HL-60/S4 (cell line): ENCODE measurements around the gene TRIP6.
"Not testable (repeated sequence)": the region's sequence is repeated elsewhere in the genome, so short reads cannot be mapped to it uniquely, and the experiment has no call there.

Source experiments
- in situ Hi-C: fragments of 300-500 bp; cut with MboI; formaldehyde crosslinking; loops from 2 replicates; pipeline ENCODE4 v1.14.3; 2022; ENCODE audit warnings: low sequenced_read_pairs

The TRIP6 gene

DNA sequence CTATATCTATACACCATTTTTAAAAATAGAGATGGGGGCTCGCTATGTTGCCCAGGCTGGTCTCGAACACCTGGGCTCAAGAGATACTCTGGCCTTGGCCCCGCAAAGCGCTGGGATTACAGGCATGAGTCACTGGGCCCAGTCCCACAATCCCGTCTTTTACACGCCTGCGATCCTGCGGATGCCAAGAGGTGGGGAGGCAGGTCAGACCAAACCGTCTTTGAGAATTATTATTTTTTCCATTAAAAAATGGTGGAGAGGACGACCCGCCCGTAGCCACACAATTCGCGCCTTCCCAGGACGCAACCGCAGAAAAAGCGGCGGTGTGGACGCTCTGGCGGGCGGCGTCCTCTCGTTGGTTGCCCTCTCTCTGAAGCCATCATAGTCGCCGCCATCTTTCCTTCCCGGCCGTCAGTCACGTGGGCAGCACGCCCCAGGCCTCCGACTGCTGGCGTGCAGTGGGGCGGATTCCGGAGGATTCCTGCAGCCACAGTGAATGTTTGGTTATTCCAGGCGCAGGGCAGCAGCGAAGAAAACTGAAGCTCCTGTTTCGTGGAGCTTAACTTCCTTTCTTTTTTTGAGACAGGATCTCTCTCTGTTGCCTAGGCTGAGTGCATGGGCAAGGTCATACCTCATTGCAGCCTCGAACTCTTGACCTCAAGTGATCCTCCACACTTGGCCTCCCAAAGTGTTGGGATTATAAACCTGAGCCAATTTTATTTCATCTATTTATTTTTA lies 29.9 kb upstream of the TRIP6 start:
- in situ Hi-C loops: no loop called here

DNA sequence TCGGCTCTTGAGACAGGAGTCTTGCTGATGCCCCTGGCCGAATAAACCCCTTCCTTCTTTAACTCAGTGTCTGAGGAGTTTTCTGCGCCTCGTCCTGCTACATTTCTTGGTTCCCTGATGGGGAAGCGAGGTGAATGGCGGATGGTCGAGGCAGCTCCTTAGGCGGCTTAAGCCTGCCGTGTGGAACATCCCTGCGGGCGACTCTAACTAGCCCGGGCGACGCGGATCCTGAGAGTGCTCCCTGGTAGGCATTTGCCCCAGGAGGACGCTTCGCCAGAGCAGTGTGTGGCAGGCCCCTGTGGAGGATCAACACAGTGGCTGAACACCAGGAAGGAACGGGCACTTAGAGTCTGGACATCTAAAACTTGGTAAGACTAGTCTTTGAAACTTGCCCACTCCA lies 27.8 kb upstream of the TRIP6 start:
- in situ Hi-C loops: no loop called here

- in situ Hi-C loops: no loop called here
These were observed 26.6 kb upstream of the TRIP6 start for GRCh38 chr7:100840470-100841100.

DNA sequence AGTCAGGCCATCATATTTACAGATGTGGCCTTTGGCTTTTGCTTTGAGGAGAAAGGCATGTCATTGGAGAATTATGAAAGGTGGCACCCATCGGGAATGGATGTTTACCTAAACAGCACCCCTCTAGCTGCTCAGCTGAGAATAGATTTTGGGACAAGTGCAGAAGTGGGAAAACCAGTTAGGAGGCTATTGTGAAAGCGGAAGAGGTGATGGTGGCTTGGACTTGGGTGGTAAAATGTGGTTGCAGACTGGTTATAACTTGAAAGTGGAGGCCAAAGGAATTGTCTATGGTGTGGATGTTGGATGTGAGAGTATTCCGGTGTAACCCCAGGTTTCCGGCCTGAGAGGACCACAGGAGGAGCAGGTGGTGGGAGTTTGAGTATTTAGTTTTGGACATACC lies 19.8 kb upstream of the TRIP6 start:
- in situ Hi-C loops: no loop called here

- in situ Hi-C loops: no loop called here
These were observed 14.9 kb upstream of the TRIP6 start, which contains the start of gene SLC12A9 for GRCh38 chr7:100852048-100852872. TSS of gene SLC12A9 (plus strand) at chr7:100852713. CDS start at chr7:100854198, 1,485 bp downstream.

- in situ Hi-C loops: no loop called here
These were observed 12.9 kb upstream of the TRIP6 start for GRCh38 chr7:100854146-100854895.

- in situ Hi-C loops: not testable (repeated sequence)
These were observed 12.3 kb upstream of the TRIP6 start for GRCh38 chr7:100854899-100855298.

GRCh38 chr7:100855515-100855914 lies 11.7 kb upstream of the TRIP6 start:
- in situ Hi-C loops: no loop called here

DNA sequence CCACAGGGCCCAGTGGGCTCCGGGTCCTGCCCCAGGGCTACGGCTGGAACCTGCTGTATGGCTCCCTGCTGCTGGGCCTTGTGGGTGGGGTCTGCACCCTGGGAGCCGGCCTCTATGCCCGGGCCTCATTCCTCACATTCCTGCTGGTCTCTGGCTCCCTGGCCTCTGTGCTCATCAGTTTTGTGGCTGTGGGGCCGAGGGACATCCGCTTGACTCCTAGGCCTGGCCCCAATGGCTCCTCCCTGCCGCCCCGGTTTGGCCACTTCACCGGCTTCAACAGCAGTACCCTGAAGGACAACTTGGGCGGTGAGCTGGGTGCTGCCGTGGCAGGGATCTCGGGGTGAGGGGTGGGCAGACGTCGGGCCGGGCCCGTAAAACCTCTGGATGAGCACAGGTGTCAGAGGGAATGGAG lies 10.3 kb upstream of the TRIP6 start:
- in situ Hi-C loops: no loop called here

DNA sequence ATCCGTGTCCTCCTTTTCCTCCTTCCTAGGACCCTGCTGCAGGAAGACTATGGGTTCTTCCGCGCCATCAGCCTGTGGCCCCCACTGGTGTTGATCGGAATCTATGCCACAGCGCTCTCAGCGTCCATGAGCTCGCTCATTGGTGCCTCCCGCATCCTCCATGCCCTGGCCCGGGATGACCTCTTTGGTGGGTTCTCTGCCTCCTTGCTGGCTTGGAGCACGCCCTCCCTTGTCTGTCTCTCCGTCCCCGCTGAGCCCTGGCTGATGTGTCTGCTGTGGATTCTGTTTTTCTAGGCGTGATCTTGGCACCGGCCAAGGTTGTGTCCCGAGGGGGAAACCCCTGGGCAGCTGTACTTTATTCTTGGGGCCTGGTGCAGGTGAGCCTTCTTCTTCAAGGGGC lies 7.3 kb upstream of the TRIP6 start:
- in situ Hi-C loops: no loop called here

DNA sequence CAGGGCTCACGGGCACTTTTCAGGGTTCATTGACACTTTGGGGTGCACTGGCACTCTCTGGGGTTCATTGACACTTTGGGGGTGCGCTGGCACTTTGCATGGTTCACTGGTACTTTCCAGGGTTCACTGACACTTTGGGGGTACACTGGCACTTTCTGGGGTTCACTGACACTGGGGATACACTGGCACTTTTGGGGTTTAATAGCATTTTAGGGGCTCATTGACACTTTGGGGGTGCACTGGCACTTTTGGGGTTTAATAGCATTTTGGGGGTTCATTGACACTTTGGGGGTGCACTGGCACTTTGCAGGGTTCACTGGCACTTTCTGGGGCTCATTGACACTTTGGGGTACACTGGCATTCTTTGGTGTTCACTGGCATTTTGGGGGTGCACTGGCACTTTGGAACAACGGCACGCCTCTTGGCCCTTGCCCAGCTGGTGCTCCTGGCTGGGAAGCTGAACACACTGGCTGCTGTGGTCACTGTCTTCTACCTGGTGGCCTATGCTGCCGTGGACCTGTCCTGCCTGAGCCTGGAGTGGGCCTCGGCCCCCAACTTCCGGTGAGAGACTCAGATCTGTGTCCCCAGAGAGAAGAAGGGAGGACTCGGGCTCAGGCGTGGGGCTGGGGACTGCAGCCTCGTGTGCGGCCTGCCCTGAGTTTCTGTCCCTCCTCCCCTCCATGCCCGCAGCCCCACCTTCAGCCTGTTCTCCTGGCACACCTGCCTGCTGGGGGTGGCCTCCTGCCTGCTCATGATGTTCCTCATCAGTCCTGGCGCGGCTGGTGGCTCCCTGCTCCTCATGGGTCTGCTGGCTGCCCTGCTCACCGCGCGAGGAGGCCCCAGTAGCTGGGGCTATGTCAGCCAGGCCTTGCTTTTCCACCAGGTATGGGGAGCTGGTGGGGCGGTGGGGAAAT lies 6.2 kb upstream of the TRIP6 start:
- in situ Hi-C loops: no loop called here

GRCh38 chr7:100861616-100861985 lies 5.6 kb upstream of the TRIP6 start:
- in situ Hi-C loops: no loop called here

DNA sequence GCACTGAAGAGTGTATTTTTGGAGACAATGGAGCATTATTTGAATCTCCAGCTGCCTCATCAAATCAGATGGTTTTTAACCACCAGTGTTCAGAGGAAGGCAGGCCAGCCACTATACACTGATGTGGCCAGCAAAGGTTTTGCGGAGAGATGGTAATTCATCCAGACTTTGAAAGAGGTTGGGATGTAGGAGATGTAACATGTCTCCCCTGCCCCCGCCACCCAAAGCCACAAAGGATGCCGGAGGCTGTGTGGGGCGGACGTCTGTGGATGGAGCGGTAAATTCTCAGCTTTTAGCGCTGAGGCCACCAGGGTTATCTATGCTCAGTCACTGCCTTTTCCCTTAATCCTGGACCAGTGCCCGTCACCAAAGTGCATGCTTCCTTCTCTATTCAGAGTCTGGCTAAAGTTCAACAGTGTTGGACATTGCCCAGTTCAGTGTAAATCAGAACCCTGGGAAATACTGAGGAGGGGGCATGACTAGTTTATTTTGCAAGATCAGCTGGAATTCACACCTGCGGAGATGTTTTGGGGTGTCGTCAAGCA lies 3.7 kb upstream of the TRIP6 start:
- in situ Hi-C loops: no loop called here

GRCh38 chr7:100864263-100864845 lies 2.8 kb upstream of the TRIP6 start:
- in situ Hi-C loops: no loop called here

DNA sequence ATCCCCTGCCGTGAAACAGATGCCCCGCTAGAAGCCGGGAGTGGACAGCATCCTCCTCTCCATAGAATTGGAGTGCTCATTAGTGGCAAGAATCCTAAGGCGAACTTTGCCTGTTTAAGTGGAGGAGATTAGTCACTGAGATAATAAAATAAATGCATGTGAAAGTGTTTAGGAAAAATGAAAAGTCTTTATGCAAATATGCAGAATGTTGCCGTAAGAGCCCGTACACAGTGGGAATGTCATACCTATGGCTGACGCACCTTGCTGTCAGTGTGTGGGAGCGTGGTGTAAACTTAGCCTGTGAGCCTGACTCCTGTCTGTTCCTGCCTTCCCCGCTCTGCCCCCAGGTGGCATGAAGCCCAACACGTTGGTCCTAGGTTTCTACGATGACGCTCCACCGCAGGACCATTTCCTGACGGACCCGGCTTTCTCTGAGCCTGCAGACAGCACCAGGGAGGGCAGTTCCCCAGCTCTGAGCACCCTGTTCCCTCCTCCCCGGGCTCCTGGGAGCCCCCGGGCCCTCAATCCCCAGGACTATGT lies 1.7 kb upstream of the TRIP6 start:
- in situ Hi-C loops: no loop called here

GRCh38 chr7:100865938-100866728 lies 1.1 kb upstream of the TRIP6 start:
- in situ Hi-C loops: no loop called here

DNA sequence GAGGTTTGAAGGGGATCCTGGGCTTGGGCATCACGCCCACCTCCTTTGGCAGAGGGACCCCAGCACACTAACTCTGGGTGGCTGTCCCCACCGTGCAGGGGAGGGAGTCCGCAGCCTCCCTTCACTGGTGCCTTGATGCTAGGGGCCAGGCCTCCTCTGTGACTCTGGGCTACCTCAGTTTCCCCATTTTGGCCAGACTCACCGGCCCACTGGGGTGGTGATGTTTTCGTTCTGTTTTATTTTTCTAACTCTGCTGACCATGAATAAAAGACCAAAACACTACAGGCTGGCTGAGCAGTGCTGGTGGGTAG lies 503 bp upstream of the TRIP6 start:
- in situ Hi-C loops: no loop called here

GRCh38 chr7:100867776-100868485 lies 744 bp downstream of the TRIP6 start:
- in situ Hi-C loops: no loop called here
